GOT3 (cell line): ENCODE data around the gene TNRC6C.
"Not testable (repeated sequence)": the region's sequence is repeated elsewhere in the genome, so short reads cannot be mapped to it uniquely, and the experiment has no call there.

Experiments
- DNase-seq: peaks from one replicate; lab custom pipeline; 2025; ENCODE audit warnings: mixed read lengths; lab: John Stamatoyannopoulos, UW

Gene TNRC6C

DNA sequence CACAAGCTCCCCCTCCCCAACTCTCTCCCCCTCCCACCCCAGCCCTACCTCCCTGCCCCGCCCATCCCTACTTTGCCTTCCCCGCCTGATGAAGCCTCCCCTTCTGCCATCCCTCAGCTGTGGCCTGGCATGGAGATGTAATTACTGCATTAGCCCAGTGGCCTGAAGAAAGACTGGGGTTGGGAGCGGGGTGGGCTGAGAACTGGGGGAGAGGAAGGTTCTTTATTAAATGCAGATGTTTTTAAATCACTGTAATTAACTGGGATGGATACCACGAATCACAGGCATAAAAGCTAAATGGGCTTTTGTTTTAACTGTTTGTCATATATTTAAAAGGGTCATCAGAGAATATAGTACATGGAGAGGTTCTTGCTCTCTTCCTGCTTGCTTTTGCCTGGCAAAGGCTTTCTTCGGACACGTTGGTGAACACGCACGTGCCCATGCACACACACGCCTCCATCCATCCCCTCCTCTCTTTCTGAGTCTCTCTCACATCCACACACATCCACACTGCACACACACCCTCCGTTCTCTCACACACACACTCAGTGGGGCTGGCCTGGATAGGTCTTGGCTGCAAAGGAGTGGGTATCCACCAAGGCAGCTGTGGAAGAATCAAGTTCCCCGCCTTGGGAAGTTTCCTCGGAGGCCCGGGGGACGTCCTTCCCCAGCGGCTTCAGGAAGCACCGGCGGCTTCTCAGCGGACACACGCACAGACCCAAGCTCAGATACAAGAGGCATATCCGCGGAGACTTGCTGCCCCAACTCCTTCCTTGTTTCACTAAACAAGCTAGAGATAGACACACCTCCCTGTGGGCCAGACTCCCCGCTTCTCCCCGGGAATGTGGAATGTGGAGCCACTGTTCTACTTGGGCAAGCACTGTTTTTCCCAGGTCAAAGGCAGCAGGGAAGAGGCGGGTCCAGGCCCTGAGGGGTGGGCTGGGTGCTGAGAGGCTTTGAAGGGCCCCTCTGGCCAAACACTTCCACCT is 27.4 kb upstream of the TNRC6C start:
- DNase-seq, result no peak

DNA sequence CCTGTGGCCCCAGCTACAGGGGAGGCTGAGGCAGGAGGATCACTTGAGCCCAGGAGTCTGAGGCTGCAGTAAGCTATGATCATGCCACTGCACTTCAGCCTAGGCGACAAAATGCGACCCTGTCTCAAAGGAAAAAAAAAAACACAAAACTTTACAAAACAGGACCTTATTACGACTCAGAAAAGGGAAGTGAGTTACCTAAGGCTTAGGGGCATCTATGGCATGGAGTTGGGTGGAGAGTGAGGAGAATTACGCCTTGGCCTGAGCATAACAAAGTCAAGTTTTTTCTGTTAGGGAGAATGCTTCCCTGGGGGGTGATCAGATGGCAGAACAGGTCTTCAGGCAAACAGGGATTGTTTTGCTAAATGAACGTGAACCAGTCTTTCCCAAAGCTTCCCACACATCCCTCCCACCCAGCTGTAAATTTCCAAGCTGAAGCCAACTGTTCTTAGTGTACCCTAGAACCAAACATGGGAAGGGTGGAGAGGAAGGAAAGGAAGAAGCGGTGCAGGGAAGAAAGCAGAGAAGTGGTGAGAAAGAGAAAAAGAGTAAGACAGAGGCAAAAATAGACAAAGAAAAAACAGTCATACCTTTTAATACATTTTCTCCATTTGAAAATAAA is 24.6 kb upstream of the TNRC6C start:
- no peak for DNase-seq

DNA sequence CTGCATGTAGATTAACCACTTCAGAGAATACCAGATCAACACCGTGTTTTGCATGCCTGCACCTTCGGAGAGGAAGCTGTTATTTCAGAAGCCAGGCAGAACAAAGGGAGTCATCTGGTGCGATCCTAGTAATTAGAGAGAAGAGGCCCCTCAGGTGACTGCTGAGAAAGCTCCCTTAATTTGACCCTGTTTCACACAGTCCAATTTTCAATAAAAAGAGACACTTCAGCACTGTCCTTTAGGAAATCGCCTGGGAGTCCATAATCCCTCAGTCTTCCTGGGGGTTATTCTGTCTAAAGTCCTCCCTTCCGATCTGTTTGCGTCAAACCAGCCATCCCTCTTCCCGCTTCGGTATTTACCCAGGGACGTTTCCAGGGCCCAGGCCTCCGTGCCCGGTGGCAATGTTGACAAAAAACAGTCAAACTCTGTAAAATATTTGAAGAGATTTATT is 23.4 kb upstream of the TNRC6C start:
- no peak for DNase-seq

- DNase-seq, result not testable (repeated sequence)
These were observed 22.8 kb upstream of the TNRC6C start for GRCh38 chr17:77935744-77936143.

DNA sequence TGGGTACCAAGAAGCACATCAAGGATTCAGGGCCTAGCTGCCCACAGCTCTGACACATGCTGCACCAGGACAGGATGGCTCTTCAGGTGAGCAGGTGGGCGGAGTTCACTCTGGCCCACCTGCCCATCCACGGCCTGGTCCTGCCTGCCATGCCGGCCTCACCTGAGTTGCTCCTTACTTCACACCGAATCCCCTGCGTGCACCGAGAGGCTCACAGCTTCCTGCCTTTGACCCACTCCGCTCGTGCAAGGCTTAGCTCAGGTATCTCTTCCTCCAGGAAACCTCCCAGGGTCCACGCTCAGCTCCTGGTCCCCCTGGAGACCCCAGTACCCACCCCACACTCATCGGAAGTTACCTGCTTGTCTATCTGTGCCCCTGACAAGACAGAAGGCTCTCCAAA is 21.6 kb upstream of the TNRC6C start:
- no peak for DNase-seq

DNA sequence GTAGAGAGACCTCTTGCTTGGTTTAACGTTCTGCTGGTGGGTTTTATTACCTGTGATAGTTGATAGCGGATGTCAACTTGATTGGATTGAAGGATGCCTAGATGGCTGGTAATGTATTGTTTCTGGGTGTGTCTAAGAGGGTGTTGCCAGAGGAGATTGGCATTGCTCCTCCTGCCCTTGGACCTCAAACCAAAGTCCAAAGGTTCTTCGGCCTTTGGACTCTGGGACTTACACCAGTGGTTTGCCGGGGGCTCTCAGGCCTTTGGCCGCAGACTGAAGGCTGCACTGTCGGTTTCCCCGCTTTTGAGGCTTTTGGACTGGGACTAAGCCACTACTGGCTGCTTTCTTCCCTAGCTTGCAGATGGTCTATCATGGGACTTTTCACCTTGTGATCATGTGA is 17.5 kb upstream of the TNRC6C start:
- DNase-seq, result no peak

GRCh38 chr17:77942112-77942988 is 16.2 kb upstream of the TNRC6C start:
- no peak for DNase-seq

DNA sequence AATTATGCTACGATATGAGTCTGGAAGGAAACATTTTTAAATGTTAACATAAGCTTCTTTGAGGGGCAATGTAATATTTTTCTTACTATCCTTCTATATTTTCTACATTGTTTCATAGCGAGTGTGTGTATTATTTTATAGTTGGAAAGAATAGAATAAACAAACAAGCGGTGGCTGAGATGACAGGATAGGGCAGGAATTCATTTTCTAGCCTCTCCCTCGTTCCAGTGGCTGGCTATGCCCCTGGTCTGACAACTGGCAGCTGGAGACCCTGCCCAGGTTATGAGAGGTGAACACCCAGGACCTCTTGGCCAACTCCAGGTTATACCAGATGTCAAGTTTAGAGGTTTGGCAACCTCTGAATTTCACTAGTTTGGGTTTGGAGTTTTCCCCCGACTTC is 14.5 kb upstream of the TNRC6C start:
- DNase-seq, result no peak

GRCh38 chr17:77944390-77945222 is 13.9 kb upstream of the TNRC6C start:
- DNase-seq, result no peak

DNA sequence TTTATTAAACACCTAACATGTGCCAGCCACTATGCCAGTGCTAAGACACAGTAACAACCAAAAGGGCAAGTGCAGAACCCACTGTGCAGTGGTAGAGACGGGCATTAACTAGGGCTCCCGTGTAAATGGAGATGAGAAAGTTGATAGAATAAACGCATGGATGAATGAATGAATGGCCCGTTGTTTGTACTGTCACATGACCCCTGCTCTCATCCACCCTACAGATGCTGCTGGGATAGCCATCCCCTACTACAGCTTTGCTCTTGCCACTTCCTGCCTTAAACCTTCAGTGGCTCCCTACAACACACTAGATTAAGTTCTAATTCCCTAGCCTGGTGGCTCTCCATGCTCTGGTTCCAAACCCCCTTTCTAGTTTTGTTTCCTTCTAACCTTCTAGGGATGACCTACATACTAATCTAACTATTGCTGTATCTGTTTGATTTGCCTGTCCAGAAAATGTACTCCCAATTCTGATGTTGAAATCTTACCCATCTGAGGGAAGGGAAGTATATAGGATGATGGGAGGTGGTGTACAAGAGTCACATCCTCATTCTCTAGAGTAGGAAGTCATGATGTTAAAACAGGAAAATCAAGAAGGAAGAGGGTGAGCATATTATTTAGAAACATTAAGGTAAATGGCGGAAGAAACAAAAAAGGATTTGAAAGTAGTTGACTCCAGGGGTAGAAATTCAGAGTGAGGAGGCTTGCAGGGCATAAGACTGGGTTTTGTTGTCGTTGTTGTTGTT is 11.4 kb upstream of the TNRC6C start:
- DNase-seq, result no peak

DNA sequence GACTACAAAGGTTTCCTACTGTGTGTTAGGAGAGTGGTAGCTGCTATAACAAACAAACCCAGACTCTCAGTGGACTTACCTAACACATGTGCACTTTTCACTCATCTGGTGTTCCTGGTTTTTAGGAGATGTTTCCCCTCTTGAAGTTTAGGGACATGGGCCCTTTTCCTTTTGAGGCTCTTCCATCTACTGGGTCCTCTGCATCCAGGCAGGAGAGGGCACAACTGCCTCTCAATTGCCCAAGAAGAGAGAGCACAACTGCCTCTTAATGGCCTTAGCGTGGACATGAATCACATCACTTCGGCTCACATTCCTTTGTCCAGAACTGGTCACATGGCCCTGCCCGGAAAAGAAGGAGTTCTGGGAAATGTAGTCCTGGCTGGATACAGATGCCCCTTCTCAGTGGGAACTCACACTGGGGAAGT is 9.8 kb upstream of the TNRC6C start:
- no peak for DNase-seq

- DNase-seq, result no peak
These were observed 7.4 kb upstream of the TNRC6C start for GRCh38 chr17:77951123-77951522.

- no peak for DNase-seq
These were observed 6.1 kb upstream of the TNRC6C start for GRCh38 chr17:77952368-77952767.

- DNase-seq, result no peak
These were observed 1.2 kb upstream of the TNRC6C start for GRCh38 chr17:77957235-77957856.

- DNase-seq, result no peak
These were observed 218 bp downstream of the TNRC6C start for GRCh38 chr17:77958716-77959125.

GRCh38 chr17:77959126-77959925 is 823 bp downstream of the TNRC6C start:
- no peak for DNase-seq

- DNase-seq, result no peak
These were observed 1.5 kb downstream of the TNRC6C start for GRCh38 chr17:77959926-77960521.

DNA sequence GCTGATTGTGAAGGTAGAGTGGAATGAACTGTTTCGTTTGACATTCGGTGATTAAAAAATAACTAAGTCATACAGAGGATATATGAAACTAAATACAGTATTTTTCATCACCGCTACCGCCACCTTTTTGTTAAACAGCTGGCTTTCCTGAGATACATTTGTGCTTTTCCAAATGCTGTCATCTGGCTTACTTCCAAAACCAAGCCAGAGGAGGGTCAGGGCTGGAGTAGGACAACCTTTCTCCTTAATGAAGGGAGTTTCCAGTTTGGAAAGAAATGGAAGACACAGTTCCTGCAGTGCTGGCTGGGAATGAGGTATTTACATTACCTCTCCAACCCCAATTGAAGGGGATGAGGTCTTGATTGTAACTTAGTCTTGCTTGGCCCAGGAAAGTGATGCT is 3.2 kb downstream of the TNRC6C start:
- no peak for DNase-seq

GRCh38 chr17:77962348-77962747 is 3.8 kb downstream of the TNRC6C start:
- no peak for DNase-seq
